RCC 7860 (cell line): ENCODE results near the gene CASP10.

Experiments used
- DNase-seq: peaks from one replicate; pipeline ENCODE4 v3.0.0-alpha.2; 2015; ENCODE audit warnings: low spot score
- FAIRE-seq: peaks from 2 replicates; lab custom pipeline; 2012; peaks lifted over from hg19 to GRCh38; lab: Jason Lieb, UNC

Gene CASP10

DNA sequence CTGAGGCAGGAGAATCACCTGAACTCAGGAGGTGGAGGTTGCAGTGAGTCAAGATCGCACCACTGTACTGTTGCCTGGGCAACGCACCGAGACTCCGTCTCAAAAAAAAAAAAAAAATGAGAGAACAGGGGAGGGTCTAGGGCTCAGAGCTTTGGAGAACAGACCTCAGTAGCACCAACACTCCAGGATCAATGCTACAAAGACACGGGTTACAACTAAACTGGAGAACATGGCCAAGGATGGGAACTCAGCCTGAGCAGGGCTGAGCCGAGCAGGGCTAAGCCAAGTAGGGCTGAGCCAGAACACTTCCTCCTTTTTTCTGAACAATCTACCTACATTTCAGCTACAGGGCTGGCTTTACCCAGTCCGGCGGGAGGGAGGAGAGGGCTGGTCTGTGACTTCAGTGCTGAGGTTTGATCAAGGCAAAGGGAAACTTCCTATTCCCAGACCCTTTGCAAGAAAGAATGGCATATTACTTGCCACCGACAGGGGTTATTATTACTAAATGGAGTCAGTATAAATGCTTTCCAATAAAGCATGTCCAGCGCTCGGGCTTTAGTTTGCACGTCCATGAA lies 74.5 kb downstream of the CASP10 start:
- no peak for FAIRE-seq
- DNase-seq: peak; percentile 70

DNA sequence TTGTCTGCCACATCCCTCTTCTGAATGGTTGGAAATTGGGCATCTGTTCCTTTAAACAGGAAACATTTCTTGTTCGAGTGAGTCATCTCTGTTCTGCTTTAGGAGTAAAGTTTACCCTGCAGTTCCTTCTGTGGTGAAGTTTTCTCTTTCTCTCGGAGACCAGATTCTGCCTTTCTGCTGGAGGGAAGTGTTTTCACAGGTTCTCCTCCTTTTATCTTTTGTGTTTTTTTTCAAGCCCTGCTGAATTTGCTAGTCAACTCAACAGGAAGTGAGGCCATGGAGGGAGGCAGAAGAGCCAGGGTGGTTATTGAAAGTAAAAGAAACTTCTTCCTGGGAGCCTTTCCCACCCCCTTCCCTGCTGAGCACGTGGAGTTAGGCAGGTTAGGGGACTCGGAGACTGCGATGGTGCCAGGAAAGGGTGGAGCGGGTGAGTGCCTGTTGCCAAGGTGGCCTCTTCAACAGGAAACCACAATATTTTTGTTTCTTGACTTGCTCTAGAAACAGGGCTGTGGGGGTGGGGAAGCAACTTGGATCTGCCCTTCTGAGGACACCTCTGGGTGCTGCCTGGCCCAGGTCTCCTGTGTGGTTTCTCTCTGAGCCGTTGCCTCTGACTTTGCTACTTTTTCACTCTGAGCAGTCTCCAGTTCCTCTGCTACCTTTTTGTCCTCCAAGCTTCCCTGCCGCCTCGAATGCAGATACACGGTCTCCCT lies 75.2 kb downstream of the CASP10 start:
- peak; percentile 78 for FAIRE-seq
- DNase-seq: peak; percentile 94

DNA sequence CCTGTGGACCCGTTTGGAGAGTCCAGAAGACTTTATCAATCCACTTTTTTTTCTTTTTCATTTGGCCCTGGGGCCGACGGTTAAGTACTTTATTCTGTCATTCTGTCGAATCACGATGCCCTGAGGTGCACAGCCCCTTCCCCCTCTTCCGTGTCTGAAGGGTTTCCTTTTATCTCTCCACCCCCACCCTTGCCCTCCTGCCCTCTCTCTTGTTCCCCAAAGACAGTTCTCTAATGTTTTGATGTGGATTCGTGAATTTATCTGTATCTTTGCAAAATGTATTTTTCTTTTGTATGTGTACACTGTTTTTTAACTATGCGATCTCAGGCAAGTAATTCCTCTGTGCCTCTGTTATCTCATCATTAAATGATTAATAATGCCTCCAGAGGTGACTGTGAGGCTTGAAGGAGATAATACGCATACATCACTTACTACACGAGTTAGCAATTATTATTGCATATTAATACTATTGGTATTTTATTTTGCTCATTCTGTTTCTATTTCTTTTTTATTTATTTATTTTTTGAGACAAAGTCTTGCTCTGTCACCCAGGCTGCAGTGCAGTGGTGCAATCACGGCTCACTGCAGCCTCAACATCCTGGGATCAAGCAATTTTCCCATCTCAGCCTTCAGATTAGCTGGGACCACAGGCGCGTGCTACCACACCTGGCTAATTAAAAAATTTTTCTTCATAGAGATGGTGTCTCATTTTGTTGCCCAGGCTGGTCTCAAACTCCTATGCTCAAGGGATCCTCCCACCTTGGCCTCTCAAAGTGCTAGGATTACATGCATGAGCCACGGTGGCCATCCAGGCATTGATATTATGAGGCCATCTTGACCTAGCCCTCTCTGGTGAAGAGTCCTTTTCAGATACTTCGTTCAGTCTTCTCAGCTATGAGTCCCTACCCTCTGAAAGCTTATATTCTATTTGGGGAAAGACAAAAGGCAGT lies 76.0 kb downstream of the CASP10 start:
- peak; percentile 21 for FAIRE-seq
- peak; percentile 13 for DNase-seq

DNA sequence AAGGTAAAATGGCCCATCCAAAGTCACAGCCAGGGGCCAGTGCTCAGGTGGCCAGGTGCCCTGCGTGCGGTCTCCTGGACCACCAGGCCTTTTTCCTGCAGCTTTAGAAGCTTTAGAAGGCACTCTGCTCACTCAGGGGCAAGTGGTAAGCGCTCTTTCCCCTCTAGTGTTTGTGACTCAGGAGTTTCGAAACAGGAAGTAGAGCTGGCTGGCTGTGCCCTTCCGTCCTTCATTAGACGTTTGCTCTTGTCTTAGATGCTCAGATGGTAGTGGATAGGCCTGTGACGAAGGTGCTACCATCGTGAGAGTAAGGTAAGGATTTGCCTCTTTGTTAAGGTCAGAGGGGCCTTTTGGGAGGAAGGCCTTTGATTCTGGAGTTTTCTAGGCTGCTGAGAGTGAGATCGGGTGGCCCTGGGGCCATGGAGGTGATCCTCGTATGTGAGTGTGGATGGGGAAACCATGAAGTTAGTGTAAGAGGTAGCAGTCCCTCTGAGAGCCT lies 77.4 kb downstream of the CASP10 start, which contains the start of gene CASP8:
TSS of gene CASP8 (plus strand) at position 235 of the 499 bp plus-strand sequence. CDS start 5,951 bp downstream, outside the sequence.
- peak; percentile 74 for DNase-seq
- no peak for FAIRE-seq

DNA sequence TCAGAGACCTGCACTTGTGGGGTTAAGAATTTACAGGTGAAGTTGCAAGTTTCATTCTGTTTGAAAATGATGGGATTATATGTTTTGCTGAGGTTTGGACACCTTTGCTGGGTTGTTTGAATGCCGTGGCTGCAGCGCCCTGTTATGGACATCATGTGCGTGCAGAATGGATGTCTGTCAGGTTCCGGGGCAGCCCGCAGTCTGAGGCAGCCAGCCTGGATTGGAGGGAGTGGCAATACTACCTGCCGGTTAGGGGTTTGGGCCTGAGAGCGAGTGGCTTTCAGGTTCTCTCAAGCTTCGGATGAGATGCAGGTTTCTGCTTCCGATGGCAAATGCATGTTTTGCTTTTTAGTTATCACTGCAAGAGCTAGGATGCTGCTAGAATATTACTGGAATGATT lies 78.5 kb downstream of the CASP10 start:
- no peak for FAIRE-seq
- no peak for DNase-seq

DNA sequence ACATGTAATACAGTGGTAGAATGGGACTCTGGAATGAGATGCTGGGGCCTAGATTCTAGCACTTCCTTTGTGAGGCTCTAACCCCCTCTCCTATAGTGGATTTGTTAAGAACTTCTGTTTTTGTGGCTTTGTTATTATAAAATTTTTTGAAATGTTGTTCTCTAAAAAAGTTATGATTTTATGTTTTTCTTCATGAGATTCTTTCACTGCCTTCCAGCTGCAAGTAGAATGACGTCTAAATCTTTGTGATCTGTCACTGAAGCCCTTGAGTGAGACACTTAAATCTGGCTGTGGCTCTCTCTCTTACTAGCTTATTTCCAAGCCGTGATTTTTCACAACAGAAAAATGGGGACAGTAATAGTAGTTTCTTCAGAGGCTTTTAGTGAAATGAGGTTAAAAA lies 79.0 kb downstream of the CASP10 start:
- FAIRE-seq (no peak), DNase-seq (no peak)

DNA sequence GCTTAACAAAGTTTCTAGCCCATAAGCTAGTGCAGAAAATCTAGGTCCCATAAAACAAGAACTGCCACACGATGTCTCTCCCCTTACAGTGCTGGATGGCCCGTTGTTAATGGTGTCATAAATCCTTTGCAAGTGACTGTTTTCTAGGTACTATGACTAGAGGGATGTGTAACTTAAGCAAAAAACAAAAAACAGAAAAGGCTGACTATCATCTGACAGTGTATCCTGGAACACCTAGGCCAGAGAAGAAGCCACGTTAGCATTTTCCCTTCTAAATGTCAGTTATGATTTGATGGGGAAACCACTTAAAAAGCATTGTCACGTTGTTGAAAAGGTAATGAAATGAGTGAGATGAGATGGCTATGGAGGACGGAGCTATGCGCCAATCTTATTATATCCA lies 79.8 kb downstream of the CASP10 start:
- DNase-seq: no peak
- no peak for FAIRE-seq

DNA sequence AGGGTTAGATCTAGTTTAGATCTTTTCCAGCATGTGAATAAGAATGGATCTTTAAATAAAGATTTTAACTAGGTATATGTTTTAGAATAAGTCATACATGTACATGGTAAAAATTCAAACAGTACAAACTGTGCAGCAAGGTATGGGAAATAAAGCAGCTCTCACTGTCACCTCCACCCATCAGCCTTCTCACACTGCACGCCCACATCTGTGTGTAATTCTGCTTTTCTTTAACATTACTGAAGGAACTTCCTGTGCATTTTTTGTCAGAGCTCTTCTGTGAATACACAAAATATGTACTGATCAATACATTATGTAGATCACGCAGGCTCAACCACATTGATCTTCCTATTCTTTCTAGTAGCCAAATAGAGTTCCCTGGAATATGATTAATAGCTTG lies 80.8 kb downstream of the CASP10 start:
- DNase-seq: no peak
- no peak for FAIRE-seq

DNA sequence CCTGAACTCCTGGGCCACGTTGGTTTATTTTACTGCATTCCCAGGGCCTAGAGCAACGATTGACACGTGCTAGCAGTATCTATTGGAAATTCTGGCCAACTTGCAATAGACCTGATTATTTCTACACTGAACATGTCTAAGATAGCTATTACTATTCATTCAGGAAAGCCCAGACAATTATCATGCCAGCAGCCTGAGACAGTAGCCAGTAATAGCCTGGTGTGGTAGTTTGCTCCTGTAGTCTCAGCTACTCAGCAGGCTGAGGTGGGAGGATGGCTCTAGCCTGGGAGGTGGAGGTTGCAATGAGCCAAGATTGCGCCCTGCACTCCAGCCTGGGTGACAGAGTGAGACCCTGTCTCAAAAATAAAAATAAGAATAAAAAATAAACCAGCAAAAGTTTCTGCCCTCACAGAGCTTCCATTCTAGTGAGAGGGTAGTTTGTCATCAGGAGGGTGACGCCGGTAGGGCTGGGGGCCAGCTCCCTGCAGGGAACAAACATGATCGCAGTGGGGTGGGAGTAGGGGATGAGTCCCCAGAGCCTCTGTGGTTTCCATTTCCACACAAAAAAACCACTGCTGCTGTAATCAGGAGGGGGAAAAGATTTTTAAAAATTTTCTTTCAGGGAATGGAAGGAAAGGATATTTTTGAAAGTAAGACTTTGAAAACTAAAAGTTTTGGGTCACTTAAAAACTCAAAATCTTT lies 81.7 kb downstream of the CASP10 start:
- FAIRE-seq (no peak), DNase-seq (no peak)

DNA sequence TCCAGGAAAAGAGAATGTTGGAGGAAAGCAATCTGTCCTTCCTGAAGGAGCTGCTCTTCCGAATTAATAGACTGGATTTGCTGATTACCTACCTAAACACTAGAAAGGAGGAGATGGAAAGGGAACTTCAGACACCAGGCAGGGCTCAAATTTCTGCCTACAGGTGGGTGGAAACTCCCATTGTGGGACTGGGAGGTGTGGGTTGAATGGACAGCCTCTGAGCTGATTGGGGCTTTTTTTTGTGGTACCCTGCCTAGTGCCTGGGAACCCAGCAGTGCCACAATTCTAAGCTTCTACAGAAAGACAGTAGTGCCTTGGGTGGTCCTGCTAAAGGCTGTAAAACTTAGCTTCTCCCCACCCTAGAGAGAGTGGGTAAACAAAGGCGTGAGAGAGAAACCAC lies 83.7 kb downstream of the CASP10 start:
- DNase-seq: no peak
- no peak for FAIRE-seq

DNA sequence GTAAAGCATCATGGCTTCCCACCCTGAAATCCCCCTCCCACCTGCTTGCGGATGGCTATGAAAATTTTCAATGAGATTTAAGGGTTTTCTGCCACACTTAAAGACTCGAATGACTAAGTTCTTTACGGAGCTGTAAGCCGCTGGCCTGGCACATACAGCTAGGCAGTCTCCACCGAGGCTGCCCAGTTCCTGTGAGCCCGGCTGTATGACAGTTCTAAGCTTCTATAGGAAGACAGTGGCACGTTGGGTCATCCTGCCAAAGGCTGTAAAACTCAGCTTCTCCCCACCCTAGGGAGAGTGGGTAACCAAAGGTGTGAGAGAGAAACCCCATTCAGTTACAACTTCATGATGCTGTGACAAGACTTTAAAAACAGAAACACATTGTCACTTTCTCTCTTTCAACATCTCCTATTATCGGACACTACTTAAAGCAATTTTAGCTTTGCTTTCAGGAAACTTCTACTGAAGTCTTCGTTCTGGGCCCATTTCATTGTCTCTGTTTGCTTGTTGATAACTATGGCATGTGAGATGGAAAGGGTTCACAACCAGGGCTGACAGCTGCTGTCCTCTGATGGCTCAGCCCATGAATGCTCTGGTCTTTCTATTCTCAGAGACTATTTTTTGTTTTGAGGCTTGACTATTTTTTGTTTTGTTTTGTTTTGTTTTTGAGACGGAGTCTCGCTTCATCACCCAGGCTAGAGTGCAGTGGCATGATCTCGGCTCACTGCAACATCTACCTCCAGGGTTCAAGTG lies 84.5 kb downstream of the CASP10 start:
- no peak for DNase-seq
- FAIRE-seq: no peak

DNA sequence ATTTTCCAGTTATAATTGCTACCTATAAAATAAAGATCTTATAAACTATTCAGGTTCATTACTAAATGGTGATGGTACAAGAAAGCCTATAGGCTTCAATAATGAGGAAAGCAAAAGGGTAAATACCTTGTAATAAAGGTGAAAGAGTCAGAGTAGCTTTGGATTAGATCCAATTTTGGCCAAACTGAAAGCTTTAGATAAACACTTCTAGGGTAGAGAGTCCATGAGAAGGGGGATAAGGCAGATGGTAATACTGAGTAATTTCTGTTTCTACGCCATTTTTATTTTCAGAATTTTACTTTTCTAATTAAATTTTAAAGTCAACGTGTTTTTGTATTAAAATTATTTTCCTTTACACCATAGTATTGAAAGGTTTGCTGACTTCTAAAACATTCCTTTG lies 86.8 kb downstream of the CASP10 start:
- DNase-seq (no peak), FAIRE-seq (no peak)

DNA sequence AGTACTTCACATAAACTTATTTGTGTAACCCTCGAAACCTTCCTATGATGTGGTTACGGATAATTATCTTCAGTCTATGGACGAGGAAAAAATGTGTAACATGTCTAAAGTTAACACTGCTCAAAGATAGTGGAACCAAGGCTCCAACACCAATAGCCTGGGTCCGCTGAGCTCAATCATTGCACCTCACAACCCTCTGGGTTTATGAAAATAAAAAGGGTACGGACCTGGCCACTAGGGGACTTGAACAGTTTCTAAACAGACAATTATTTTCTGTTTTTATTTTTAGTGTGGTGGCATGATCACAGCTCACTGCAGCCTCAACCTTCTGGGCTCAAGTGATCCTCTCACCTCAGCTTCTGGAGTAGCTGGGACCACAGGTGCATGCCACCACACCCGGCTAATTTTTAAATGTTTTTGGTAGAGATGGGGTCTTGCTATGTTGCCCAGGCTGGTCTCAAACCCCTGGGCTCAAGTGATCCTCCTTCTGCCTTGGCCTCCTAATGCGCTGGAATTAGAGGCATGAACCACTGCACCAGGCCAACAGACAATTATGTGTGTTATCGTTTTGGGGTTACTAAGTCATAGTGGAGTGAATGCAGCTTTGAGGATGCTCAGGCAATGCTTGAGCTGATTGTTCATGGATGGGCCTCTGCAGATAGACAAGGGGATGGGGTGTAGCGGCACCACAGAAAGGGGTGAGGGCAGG lies 87.5 kb downstream of the CASP10 start:
- FAIRE-seq (no peak), DNase-seq (no peak)

DNA sequence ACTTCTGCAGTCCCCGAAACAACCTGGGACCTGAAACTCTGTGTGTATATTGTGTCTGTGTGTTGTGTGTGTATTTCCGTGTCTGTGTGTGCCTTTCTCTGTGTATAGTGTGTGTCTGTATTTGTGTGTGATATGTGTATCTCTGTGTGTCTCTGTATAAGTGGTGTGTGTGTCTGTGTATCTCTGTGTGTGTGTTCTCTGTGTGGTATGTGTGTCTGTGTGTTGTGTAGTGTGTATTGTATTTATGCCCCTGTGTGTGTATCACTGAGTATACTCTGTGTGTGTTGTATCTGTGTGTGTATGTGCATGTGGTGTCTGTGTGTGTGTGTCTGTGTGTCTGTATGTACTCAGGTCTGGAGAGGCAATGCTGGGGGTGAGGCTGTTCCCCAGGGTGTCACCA lies 89.0 kb downstream of the CASP10 start:
- FAIRE-seq: no peak

DNA sequence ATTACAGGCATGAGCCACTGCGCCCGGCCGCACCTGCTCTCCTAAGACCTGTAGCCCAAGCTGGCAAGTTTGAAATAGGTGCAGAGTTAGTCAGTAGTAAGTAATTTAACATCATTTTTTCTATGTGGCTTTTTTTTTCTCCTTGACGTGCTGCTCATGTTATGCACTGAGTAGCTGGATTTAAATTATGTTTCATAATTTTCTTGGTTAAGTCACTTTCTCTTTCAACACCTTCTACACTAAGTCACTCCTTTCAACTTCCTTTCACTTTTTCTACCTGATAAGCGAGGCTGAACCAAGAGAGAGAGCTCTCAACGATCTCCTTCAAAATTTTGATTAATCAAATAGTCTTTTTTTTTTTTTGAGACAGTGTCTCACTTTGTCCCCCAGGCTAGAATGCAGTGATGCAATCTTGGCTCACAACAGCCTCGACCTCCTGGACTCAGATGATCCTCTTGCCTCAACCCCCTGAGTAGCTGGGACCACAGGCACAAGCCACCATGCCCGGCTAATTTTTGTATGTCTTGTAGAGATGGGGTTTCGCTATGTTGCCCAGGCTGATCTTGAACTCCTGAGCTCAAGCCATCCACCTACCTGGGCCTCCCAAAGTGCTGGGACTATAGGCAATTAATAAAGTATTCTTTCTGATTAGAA lies 90.5 kb downstream of the CASP10 start:
- DNase-seq (no peak), FAIRE-seq (no peak)

More for the DNA sequence above, 89.0 kb downstream of the CASP10 start:
- no peak for DNase-seq

DNA sequence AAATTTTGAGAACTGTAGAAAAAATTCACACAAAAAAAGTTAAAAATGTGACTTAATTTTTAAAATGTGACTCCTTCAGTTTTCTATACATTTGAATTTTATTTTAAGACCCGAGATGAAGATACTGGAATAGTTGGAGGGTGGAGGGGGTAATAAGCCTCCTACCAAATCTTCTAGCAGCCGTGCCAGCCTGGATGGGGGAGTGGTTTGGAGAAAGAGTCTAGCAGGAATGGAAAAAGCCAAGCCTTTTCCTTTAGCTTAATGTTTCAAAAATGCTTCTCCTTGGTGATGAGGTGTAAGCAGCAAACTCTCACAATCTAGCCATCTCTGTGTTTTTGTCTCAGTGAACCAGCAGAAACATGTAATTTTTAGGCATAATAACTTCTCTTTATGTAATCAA lies 92.1 kb downstream of the CASP10 start:
- FAIRE-seq (no peak), DNase-seq (no peak)

DNA sequence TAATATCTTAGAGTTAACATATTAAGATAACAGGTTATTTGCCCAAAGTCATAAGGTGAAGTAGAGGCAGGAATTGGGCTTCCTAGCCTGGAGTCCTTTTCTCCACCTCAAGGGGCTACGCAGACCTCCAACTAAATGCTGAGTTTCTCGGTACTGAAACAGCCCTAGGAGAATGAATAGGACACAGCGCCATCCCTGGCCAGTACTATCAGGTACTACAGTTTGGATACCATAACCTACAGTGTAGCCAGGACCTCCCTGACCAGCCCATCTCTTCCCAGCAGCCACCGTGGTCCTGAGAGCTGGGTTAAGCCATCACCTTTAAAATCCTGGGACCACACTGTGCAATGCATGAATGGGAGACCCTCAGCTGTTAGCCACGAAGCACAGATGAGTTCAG lies 93.0 kb downstream of the CASP10 start:
- FAIRE-seq: no peak
- DNase-seq: no peak

DNA sequence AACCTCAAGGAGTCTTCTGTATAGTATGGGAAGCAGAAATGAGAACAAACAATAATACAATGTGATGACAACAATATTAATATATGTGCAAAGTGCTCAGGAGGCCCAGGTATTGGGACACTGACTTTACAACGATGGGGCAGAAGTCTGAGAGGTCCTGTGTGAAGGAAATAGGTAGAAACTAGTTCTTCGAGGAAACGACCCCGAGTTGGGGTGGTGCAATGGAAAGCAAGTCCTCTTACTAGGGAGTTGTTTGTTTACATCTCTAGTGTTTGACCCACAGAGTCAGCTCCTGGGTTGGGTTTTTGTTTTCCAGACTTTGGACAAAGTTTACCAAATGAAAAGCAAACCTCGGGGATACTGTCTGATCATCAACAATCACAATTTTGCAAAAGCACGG lies 93.6 kb downstream of the CASP10 start:
- FAIRE-seq (no peak), DNase-seq (no peak)
